ENCODE data around the gene THBS4. TPM values are rescaled to one million over a fixed set of nuclear protein-coding genes. Genes with fewer than 3 reads are reported as not detected.

Gene THBS4
- total RNA-seq, 1 experiment from 2014 or later, result 0.82 TPM

DNA sequence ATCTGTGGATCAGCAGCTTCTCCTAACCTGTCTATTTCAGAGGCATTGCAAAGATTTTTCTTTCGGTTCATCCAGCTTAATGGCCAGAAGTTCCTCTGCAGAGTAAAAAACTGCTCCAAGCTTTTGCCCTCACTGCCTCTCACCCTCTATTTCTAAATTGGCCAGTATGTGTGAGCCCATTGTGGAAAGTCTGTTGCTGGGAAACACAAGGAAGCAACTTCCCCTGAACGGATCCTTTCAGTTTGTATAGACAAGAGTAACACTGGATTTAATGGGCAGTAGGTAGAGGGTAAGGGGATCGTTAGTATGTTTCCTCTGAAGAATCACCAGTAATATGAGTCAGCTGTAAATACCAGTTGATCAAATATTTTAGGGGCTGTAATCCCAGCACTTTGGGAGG is 7.2 kb downstream of the THBS4 start:
- H3K27ac Mint-ChIP-seq (ENCODE audit: low read depth, unreplicated experiment), result no peak overlapping the region
- CTCF ChIA-PET, result no interaction called here
- no TSS peak for BruUV-seq (replicated peaks)

DNA sequence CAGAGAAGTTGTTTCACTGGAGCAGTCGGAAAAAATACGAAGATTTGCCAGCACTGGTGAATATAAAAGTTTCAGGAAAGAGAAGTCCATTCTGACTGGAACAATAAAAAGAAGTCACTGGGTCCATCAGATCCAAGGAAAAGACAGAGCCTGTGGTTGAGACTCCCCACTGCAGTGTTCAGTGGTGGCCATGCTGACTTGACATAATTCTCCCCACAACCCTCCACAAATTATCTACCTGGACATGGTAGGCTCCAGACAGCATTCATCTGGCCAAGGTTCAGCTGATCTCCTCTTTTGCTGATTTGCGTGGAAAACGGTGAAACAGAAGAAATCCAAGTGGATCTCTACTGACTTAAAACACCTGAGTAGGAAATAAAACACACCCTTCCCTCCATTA is 8.0 kb downstream of the THBS4 start:
- H3K9me3 Mint-ChIP-seq (ENCODE audit: unreplicated experiment), result no peaks in the 10 kb centered on the region
- no peak overlapping the region for H3K27ac Mint-ChIP-seq (ENCODE audit: low read depth, unreplicated experiment)
- H3K4me1 Mint-ChIP-seq (ENCODE audit: insufficient read depth, unreplicated experiment), result no peaks in the 10 kb centered on the region
- no peak for DNase-seq (ENCODE audit: unreplicated experiment)
- CTCF ChIA-PET, result interaction anchor here (1.2 kb wide), 1 partner anchor 40 kb away, joined by 6 read pairs; no protein-coding TSS in a partner anchor
- BruUV-seq (replicated peaks), result no TSS peak
- no peaks in the 10 kb centered on the region for H3K36me3 Mint-ChIP-seq (ENCODE audit: insufficient read depth, unreplicated experiment)
- peaks cover 50% of the 10 kb centered on the region for H3K27me3 Mint-ChIP-seq (ENCODE audit: insufficient read depth, unreplicated experiment)
- TF ChIP-seq, protein P1, sequence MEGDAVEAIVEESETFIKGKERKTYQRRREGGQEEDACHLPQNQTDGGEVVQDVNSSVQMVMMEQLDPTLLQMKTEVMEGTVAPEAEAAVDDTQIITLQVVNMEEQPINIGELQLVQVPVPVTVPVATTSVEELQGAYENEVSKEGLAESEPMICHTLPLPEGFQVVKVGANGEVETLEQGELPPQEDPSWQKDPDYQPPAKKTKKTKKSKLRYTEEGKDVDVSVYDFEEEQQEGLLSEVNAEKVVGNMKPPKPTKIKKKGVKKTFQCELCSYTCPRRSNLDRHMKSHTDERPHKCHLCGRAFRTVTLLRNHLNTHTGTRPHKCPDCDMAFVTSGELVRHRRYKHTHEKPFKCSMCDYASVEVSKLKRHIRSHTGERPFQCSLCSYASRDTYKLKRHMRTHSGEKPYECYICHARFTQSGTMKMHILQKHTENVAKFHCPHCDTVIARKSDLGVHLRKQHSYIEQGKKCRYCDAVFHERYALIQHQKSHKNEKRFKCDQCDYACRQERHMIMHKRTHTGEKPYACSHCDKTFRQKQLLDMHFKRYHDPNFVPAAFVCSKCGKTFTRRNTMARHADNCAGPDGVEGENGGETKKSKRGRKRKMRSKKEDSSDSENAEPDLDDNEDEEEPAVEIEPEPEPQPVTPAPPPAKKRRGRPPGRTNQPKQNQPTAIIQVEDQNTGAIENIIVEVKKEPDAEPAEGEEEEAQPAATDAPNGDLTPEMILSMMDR (IDR thresholded peaks at IDR 0.05; ENCODE audit: unreplicated experiment), result no peak
- POLR2A ChIA-PET, result no interaction called here
- no peak overlapping the region for H3K4me3 Mint-ChIP-seq (ENCODE audit: unreplicated experiment)
- intact Hi-C loops (cut with micrococcal nuclease), result no loop called here

More for the DNA sequence above, 7.2 kb downstream of the THBS4 start:
- peaks cover 54% of the 10 kb centered on the region for H3K27me3 Mint-ChIP-seq (ENCODE audit: insufficient read depth, unreplicated experiment)
- TF ChIP-seq, protein P1 (IDR thresholded peaks at IDR 0.05; ENCODE audit: unreplicated experiment), result no peak
- no peaks in the 10 kb centered on the region for H3K4me1 Mint-ChIP-seq (ENCODE audit: insufficient read depth, unreplicated experiment)
- no peak overlapping the region for H3K4me3 Mint-ChIP-seq (ENCODE audit: unreplicated experiment)
- no peaks in the 10 kb centered on the region for H3K36me3 Mint-ChIP-seq (ENCODE audit: insufficient read depth, unreplicated experiment)
- H3K9me3 Mint-ChIP-seq (ENCODE audit: unreplicated experiment), result no peaks in the 10 kb centered on the region
- POLR2A ChIA-PET, result no interaction called here
- no peak for DNase-seq (ENCODE audit: unreplicated experiment)
- intact Hi-C loops (cut with micrococcal nuclease), result no loop called here

DNA sequence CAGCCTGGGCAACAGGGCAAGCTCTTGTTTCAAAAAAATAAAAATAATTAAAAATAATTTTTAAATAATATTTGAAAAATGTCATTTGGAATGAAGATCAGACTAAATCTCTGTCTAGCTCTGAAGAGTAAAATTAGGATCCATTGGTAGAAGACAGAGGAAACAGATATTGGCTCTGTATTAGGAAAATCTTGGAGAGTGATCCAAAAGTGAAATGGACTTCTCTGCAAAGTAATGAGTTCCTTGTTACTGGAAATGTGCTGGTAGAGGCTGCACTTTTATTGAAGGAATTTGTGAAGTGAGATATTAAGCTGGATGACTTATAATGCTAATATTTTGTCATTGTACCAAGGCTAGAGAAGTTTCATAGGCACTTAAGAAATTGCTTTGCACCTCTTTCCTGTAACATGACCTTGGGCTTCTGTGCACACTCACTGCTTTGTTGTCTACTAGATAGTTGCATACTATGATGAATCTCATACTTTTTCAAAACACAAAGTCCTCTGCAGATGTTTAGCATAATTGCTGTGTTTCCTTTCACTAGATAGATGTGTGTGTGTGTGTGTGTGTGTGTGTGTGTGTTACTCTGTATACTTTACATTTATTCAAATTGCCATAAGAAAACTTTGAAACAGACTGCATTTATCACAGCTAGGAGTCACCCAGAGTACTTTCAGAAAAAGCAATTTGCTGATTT is 13.1 kb downstream of the THBS4 start:
- no peak overlapping the region for H3K4me3 Mint-ChIP-seq (ENCODE audit: unreplicated experiment)
- ChIA-PET POLR2A (interaction anchor here (0.7 to 1.0 kb wide), 3 partner anchors 10 to 166 kb away, joined by 3 read pairs; no protein-coding TSS in a partner anchor), CTCF (no interaction called here)
- no TSS peak for BruUV-seq (replicated peaks)
- no peaks in the 10 kb centered on the region for H3K9me3 Mint-ChIP-seq (ENCODE audit: unreplicated experiment)
- H3K4me1 Mint-ChIP-seq (ENCODE audit: insufficient read depth, unreplicated experiment), result no peaks in the 10 kb centered on the region
- H3K27me3 Mint-ChIP-seq (ENCODE audit: insufficient read depth, unreplicated experiment), result peaks cover 12% of the 10 kb centered on the region
- TF ChIP-seq, protein P1 (IDR thresholded peaks at IDR 0.05; ENCODE audit: unreplicated experiment), result no peak
- intact Hi-C loops (cut with micrococcal nuclease), result no loop called here
- H3K36me3 Mint-ChIP-seq (ENCODE audit: insufficient read depth, unreplicated experiment), result no peaks in the 10 kb centered on the region
- H3K27ac Mint-ChIP-seq (ENCODE audit: low read depth, unreplicated experiment), result no peak overlapping the region
- DNase-seq (ENCODE audit: unreplicated experiment), result no peak

DNA sequence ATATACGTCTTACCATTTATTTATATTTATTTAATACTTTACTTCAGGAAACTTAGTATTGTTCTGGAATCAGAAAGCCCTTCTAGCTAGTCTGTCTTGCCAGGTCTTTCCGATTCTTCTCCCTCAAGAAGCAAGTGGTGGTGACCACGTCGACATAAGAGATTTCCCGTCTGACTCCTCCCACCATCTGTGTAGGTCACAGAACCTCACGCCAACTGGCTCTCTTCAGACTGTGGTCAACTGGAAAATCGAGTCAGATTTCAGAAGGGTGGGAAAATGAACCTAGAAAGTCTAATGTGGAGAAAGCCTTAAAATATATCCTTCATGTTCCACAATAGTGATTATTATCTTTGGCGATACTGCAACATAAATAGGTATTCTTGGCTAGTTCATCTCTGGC is 17.3 kb downstream of the THBS4 start:
- Mint-ChIP-seq H3K36me3 (ENCODE audit: insufficient read depth, unreplicated experiment) (no peaks in the 10 kb centered on the region), H3K27ac (ENCODE audit: low read depth, unreplicated experiment) (no peak overlapping the region), H3K9me3 (ENCODE audit: unreplicated experiment) (no peaks in the 10 kb centered on the region), H3K4me3 (ENCODE audit: unreplicated experiment) (no peak overlapping the region), H3K27me3 (ENCODE audit: insufficient read depth, unreplicated experiment) (no peaks in the 10 kb centered on the region), H3K4me1 (ENCODE audit: insufficient read depth, unreplicated experiment) (no peaks in the 10 kb centered on the region)
- POLR2A ChIA-PET, result interaction anchor here (0.7 kb wide), 1 partner anchor 73 kb away, joined by 3 read pairs; no protein-coding TSS in a partner anchor
- no peak for DNase-seq (ENCODE audit: unreplicated experiment)
- no TSS peak for BruUV-seq (replicated peaks)
- intact Hi-C loops (cut with micrococcal nuclease), result no loop called here
- TF ChIP-seq, protein P1 (IDR thresholded peaks at IDR 0.05; ENCODE audit: unreplicated experiment), result no peak
- CTCF ChIA-PET, result no interaction called here

Data from MCF 10A (cell line).